SKM-1 treated with dmso at 0.1 percent for 144 hours (cell line): Measurements from ENCODE around the gene UNG.
"Not testable (repeated sequence)": the region's sequence is repeated elsewhere in the genome, so short reads cannot be mapped to it uniquely, and the experiment has no call there.

Experiments
- DNase-seq: peaks from one replicate; lab custom pipeline; 2025; ENCODE audit not compliant: unreplicated experiment; lab: John Stamatoyannopoulos, UW

Gene UNG

DNA sequence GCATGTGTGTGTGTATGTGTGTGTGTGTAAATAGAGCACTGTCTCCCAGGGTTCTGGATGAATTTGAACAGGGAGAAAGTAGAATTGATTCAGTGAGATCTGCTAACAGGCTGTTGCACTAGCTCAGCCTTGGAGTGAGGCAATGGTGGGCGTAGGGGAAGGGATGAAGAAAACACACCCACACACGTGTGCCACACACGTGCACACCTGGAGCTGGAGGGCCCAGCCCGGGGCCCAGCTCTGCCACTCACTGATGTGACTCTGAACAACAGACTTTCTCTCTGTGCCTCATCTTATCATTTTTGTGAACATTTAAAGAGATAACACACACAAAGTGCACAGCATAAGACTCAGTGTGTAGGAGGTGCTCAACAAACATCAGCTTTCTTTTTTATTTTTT lies 23.2 kb downstream of the UNG start:
- no peak for DNase-seq

DNA sequence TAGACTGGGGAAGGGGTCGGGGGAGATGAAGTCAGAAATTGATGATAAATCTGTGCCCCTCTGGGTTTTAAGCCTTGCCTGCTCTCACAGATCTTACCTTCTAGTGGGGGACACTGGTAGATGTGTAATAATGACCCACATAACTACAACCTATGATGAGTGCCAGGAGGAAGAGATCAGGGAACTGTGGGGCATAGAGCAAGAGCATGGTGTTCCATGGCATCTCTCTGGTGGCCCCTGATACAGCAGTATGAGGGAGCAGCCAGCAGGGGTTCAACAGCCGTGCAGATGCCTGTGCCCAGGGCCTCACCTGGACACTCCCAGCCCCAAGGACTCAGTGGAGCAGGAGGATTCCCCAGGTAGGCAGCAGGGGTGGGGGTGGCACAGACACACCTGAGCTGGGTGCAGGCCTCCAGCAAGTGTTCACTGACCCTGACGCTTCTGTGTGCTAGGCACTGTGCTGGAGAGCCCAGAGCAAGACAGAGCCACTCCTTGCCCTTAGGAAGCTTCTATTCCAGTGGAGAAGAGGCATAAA lies 24.0 kb downstream of the UNG start:
- no peak for DNase-seq

DNA sequence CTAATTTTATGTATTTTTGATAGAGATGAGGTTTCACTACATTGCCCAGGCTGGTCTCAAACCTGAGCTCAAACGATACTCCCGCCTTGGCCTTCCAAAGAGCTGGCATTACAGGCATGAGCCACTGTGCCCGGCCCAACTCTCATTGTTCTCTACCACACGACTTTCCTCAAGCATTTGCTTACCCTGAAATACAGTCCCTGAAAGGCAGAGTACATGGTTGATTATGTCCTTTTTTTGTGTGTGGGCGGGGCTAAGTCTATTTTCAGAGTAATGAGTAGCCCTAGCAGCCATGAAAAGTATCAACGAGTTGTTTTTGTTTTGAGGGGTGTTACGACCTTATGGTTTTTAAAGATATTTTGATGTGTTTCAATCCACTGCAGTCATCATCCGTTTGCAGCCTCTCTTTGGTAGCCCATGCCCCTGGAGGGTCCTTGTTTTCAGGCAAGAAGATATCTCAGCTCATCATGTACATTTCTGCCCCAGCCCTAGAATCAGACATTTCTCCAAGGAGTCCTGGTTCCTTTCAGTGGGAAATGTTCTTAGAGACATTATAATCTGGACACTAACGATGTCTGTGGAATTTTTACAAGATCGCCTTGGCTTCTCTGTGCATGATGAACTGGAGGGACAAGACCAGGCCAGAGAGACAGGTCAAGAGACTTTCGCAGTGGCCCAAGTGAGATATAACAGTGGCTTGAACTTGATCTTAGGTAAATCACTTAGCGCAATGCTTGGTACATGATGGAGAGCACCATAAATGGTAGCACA lies 27.7 kb downstream of the UNG start:
- DNase-seq, result no peak

DNA sequence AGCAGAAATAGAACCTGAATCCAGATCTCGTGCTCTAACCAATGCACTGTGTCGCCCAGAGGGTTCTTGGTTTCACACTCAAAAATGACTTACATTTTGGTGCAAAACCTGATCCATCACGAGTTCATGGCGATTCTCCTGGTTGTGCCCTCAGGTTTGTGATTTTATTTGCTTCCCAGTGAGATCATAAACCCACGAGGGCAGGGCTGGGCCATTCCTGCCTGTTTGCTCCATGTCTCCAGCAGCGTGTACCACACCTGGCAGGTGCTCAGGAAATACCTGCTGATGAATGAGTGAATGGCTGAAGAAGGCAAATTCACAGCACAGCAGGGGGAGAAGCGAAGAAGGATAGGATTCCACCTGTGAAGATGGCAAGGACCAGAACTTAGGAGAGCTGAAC lies 28.4 kb downstream of the UNG start:
- no peak for DNase-seq

DNA sequence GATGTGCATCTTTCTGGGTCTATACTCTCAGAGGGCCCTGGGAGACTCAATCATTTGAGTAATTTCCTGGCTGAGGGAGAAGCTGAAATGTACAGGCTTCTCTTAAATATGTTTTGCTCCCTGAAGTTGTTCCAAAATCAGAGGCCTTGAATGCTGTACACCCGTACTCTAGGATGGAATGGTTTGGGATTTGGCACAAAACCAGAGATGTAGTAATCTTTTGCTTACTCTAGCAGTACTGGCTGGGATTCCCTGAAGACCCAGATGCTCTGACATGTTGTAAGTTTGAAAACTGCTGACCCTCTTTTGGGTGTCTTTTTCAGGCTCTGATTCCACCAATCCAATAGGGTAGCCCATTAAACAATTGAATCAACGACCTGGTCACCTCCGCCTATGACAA lies 29.4 kb downstream of the UNG start:
- DNase-seq, result no peak

DNA sequence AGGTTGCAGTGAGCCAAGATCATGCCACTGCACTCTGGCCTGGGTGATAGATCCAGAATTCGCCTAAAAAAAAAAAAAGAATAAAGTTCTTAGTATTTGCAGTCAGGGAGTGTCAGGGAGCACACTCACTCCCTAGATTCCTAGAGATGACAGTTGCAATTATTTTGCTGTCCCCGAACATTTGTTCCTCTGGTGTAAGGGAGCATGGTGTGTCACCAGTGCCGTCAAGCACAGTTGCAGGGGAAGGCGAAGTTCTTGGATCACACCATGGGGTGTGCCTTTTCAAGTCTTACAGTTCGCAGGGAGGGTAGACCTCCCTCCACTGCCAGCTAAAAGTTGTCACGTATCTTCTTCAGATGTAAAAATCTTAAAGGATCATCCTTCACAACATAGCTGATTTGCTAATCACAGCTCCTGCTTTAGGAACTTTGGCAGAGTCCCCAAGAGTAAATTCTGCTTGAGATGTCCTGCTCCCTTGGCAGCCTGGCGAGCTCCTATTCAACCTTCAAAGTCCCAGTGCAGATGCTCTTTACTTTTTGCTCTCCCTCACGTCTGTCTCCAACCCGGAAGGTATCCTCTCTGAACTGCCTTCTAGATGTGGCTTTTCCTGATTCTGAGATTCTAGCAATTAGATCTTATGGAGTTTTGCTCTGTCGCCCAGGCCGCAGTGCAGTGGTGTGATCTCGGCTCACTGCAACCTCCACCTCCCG lies 30.3 kb downstream of the UNG start:
- no peak for DNase-seq

DNA sequence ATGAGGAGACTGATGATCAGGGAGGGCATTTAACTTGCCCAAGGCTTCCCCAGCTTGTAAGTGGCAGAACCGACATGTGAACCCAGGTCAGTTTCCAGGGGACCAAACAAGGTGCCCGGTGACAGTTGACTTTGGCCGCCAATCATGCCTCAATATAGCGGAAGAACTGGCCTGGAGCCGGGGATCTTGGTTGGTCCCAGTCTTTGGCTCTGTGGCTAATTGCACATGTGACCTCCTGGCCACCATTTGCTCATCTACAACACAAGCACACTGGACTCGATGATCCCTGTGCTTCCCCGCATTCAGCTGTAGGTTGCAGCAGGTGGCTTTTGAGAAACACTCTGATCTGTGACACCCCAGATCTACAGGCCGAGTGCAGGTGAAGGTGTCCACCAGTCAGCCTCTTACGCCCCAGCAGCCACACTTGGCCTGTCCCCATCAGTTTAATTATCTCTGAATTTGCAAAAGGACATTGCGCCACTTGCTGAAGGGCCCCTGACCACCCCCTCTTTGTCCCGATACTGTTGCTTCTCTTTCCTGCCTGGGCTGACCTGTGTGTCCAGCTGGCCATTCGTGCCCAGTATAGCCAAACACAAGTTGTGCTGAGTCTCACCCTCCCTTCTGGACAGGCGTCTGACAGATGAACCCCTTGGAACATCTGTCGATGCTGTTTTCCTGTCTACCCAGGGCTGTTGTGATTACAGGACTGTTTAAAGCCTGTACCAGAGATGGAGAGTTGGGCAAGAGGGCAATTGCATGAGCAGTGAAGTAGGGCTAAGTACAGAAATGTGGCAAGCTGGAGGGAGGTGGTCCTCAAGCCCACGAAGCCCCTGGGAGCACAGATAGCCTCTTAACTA lies 33.1 kb downstream of the UNG start:
- DNase-seq, result no peak

DNA sequence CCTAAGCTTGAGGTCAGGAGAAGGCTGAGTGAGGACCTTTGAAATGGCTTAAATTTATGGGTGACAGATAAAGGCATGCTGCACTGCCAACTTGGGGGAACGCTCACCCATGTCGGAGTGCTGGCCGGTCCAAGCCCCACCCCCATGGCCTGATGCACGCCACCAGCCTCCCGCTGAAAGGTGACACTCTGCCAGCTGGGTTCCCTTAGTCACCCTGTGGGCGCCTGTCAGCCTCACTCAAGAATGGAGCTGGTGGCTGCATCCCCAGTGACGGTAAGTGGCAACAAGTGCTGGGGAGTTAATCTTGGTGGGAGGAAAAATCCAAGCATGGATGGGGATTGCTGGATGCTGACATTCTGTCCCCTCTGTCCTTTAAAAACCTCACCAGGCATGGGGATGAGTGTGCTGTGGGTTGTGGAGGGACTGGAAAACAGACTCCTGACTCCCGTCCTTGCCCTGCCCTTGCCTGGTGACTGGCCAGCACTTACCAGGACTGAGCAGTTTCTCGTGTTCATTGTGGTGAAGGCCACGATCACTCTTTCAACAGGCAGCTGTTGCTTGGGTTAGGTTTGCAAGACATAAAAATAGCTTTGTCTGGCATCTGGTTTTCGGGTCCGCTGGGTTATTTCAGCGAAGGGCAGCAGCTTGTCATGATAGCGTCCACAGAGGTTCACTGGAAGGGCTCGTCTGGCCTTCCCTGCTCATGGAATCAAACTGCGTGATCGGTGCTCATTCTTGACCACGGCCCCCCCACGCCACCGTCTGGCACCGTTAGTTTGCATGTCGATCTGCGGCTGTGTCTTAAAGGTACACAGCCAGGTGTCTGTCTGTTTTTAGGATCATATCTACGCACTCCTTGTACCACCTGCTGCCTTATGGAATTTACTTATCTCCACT lies 34.0 kb downstream of the UNG start:
- DNase-seq, result no peak

DNA sequence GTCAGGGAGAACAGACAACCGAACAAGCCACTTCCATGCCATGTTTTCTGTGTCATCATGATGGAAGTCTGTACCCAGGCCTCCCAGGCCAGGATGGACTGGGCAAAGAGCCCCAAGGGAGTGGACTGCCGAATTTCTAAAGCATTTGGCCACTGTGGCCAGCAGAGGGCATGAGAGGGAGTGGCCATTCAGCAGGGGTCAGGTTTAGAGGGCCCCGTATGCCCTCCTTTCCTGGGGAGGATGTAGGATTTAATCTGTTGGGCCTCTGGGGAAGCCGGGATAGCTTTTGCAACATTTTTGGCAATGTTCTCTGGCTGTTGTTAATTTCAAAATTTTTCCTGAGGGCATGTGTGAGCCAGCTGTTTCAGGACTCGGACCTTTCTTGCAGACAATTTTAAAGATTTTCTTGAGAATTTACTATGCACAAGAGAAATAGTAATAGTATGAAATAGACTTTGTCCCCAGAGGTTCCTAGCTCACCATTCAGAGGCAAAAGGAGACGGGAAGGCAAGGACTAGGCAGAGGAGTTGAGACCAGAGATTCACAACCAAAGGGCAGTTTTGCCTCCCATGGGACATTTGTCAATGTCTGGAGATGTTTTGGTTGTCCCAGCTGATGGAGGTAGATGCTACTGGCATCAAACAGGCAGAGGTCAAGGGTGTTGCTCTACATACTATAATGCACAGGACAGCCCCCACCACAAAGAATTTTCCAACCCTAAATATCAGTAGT lies 37.0 kb downstream of the UNG start:
- no peak for DNase-seq

DNA sequence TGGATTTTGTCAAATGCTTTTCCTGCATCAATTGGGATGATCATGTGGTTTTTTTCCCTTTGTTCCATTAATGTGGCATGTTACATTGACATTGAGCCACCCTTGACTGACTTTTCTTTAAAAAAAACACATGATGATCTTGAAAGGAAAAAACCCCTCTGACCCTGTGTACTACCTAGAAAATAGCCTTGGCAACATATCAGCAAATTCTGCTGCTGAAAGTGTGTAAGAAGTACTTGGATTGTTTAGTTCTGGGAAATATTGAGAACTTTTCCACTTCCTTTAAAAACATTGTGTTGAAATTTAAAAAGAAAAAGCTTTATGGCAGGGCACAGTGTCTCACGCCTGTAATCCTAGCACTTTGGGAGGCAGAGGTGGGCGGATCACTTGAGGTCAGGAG lies 39.7 kb downstream of the UNG start:
- DNase-seq, result no peak

DNA sequence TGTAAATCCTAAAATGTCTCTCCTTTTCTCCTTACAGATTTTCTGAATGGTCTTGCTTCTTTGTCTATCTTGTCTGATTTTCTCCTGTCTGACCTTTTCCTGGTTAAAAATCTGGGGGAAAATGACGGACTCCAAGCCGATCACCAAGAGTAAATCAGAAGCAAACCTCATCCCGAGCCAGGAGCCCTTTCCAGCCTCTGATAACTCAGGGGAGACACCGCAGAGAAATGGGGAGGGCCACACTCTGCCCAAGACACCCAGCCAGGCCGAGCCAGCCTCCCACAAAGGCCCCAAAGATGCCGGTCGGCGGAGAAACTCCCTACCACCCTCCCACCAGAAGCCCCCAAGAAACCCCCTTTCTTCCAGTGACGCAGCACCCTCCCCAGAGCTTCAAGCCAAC lies 42.0 kb downstream of the UNG start:
- DNase-seq, result no peak

DNA sequence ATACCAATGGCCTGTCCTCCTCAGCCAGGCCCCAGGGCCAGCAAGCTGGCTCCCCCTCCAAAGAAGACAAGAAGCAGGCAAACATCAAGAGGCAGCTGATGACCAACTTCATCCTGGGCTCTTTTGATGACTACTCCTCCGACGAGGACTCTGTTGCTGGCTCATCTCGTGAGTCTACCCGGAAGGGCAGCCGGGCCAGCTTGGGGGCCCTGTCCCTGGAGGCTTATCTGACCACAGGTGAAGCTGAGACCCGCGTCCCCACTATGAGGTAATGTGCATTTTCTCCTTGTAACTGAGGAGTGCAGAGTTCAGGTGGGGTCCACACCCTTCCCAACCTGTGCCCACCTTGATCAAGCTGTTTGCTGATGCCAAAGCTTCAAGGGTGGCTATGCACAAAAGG lies 42.4 kb downstream of the UNG start:
- DNase-seq, result no peak

DNA sequence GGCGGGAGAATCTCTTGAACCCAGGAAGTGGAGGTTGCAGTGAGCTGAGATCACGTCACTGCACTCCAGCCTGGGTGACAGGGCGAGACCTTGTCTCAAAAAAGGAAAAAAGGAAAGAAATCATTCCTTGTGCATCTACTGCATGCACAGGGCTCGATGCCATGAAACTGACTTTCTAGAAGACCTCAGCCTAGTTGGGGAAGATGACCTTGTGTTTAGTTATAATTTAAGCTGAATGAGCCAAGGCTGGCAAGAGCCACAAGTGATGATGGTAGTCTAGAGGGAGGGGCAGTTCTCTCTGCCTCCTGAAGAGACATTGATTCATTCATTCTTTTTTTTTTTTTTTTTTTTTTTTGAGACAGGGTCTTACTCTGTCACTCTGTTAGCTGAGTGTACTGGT lies 43.2 kb downstream of the UNG start:
- no peak for DNase-seq

DNA sequence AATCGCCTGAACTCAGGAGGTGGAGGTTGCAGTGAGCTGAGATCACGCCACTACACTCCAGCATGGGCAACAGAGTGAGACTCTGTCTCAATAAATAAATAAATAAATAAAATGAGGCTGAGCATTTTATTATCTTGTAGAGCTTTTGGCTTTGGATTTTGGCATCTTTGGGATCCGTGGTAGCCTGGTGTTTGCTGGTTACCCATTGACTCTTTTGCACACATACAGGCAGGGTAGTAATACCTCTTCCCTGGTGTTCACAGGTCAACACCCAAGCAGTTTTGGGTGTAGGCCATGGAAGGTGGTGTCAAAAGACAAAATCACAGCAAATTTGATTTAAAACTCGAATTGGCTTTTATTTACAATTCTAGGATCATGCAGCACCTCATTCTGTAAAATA lies 46.8 kb downstream of the UNG start:
- no peak for DNase-seq

DNA sequence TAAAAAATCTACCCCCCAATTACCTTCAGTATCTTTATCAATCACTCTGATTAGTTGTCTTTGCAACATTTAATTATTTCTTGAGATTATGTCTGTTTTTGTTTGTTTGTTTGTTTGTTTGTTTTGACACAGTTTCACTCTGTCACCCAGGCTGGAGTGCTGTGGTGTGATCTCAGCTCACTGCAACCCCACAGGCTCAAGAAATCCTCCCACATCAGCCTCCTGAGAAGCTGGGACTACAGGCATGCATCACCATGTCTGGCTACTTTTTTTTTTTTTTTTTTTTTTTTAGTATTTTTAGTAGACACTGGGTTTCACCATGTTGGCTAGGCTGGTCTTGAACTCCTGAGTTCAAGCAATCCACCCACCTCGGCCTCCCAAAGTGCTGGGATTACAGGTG lies 49.7 kb downstream of the UNG start:
- not testable (repeated sequence) for DNase-seq

DNA sequence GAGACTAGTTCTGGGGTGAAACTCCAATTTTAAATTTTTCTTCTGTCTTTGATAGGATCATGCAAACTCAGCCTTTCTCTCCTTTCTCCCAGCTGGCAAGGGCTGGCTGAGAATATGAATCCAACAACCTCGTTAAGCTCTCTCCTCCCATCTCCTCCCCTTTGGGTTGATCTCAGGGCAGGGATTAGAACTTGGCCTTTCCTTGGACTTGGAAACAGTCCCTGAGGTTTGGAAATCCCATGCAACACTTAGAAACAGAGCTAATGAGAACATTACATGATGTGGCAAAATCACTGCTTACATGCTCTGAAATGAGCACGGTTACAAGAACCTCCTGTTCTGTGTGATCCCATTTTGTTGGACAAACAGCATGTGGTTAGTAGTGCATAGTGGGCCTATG lies 50.6 kb downstream of the UNG start:
- no peak for DNase-seq

DNA sequence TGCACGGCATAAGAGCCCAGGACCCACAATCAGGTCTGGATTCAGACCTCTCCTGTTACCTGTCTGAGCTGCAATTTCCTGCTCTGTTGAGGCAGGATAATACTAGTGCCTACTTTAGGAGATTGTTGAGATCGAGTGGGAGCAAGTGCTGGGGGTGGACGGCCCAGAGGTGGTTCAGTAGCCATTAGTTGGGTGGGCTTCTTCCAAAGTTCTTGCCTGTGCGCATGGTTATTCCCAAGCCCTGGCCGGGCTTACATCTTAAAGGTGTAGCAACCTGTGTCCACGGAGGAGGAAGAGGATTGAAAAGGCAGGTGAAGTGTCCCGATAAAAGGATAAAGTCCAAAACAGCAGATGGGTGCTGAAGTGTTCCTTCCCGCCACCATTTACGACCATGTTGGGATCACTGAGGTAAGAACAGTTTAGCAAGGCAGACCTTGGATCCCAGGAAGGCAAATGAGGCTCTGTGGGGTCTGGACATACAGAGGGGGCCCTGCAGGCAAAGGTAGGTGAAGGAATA lies 52.8 kb downstream of the UNG start:
- no peak for DNase-seq

DNA sequence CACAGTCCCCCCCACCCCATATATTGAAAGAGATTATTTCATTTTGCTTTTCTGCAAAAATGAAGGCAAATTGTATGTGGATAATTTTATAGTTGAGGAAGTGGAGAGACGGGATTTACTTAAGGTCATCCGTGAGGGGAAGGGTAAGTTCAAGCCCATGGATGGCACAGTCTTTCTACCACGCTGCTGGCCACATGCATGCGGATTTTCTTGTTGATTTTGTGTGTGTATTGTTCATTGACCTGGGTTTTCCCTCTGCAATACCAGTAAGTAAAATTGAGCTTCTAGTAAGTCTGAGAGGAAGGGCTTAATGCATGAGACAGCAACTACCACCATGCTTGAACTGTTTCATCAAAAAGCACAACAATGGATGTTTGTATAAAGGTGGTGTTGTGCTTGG lies 54.1 kb downstream of the UNG start:
- no peak for DNase-seq

DNA sequence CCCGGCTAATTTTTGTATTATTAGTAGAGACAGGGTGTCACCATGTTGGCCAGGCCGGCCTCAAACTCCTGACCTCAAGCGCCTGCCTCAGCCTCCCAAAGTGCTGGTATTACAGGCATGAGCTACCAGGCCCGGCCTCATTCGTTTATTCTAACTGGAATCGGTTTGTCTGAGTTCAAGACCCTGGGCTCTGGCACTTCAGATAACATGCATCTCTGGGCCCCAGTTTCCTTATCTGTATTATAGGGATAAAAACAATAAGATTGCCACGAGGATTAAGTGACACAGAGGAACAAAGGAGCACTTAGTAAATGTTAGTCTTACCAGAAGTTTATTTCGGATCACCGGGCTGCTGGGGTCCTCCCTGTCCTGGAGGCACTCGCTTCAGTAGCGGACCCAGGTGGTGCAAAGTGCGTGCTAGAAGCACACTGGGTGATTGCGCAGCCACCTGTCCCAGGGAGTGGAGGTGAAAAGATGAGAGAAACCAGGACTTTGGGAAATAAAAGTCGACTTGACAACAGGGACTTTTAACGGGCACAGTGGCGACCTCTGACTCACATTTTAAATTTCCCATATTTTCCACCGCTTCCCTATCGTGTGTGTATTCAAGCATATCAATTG lies 56.5 kb downstream of the UNG start:
- no peak for DNase-seq
